GM12878 (cell line): ENCODE results near the gene LRTM2. TPM values are rescaled to one million over a fixed set of nuclear protein-coding genes. Genes with fewer than 3 reads are reported as not detected.

Experiments
- ATAC-seq: fragments of 200-7000 bp; cut with Tn5 transposase; 3 replicates; pipeline ENCODE4 v1.9.1; 2020; ENCODE audit warnings: mild to moderate bottlenecking, moderate library complexity
- BruUV-seq: library from RNA; stranded (reverse); fragments of 400-500 nt; replicated peaks from 2 replicates; lab custom pipeline; 2021; lab: Mats Ljungman, UMichigan
- CTCF ChIA-PET: fragments of 300-600 bp; sonication (Branson Sonifier 250); formaldehyde crosslinking; extraction: SDS; loops from one replicate; lab custom pipeline; 2021; ENCODE audit warnings: inconsistent platforms; lab: Yijun Ruan, JAX
- POLR2A ChIA-PET: fragments of 350-600 bp; formaldehyde crosslinking; extraction: SDS; loops from one replicate; lab custom pipeline; 2021; ENCODE audit warnings: inconsistent platforms; lab: Charles Lee
- RAD21 ChIA-PET: fragments of 300-600 bp; sonication (Branson Sonifier 250); formaldehyde crosslinking; loops from one replicate; lab custom pipeline; 2023; ENCODE audit warnings: antibody characterized with exemption; ENCODE audit not compliant: unreplicated experiment; lab: Charles Lee
- SMC1A ChIA-PET: fragments of 300-600 bp; sonication (Branson Sonifier 250); formaldehyde crosslinking; loops from one replicate; lab custom pipeline; 2023; ENCODE audit not compliant: unreplicated experiment, uncharacterized antibody; lab: Charles Lee
- DNase-seq: peaks from one replicate; pipeline ENCODE4 v3.0.0-alpha.2; 2011; ENCODE audit warnings: low read depth, low spot score
- FAIRE-seq: peaks from 3 replicates; lab custom pipeline; 2011; peaks lifted over from hg19 to GRCh38; lab: Jason Lieb, UNC
- H2AFZ ChIP-seq: 2 replicates; pipeline ENCODE4 v1.6.0; 2011; ENCODE audit warnings: low read depth, low read length, control low read depth; ENCODE audit not compliant: control insufficient read depth
- H3K27ac ChIP-seq: 2 replicates; pipeline ENCODE4 v1.5.1; 2011; ENCODE audit warnings: control low read depth; ENCODE audit not compliant: control insufficient read depth, insufficient read depth
- H3K27me3 ChIP-seq, 2 experiments: replicated peaks in 1 of 2; 2 replicates each; pipeline versions ENCODE4 v1.6.0 to v1.6.1; 2011; ENCODE audit warnings: low read length in 1 of 2; ENCODE audit not compliant: control insufficient read depth in 2 of 2, insufficient read depth in 2 of 2
- H3K36me3 ChIP-seq, 2 experiments: 2 replicates each; pipeline ENCODE4 v1.5.1; 2011; ENCODE audit warnings: low read length in 1 of 2; ENCODE audit not compliant: control insufficient read depth in 2 of 2, insufficient read depth in 2 of 2
- H3K4me1 ChIP-seq: 2 replicates; pipeline ENCODE4 v1.6.1; 2011; ENCODE audit warnings: mild to moderate bottlenecking, low read length, moderate library complexity, mixed read lengths; ENCODE audit not compliant: control insufficient read depth, insufficient read depth
- H3K4me2 ChIP-seq: 2 replicates; pipeline ENCODE4 v1.6.0; 2011; ENCODE audit warnings: control low read depth; ENCODE audit not compliant: control insufficient read depth, insufficient read depth
- H3K4me3 ChIP-seq: fragments of 200-600 bp; sonication (generic); 2 replicates; pipeline ENCODE4 v1.5.1; 2016
- H3K79me2 ChIP-seq: 2 replicates; pipeline ENCODE4 v1.6.0; 2011; ENCODE audit warnings: low read length; ENCODE audit not compliant: control insufficient read depth, insufficient read depth
- H3K9ac ChIP-seq: 2 replicates; pipeline ENCODE4 v1.8.0; 2011; ENCODE audit warnings: low read length, control low read depth, mixed read lengths; ENCODE audit not compliant: control insufficient read depth, insufficient read depth
- H3K9me3 ChIP-seq: replicated peaks from 3 replicates; pipeline ENCODE4 v1.5.1; 2011; ENCODE audit warnings: mild to moderate bottlenecking, low read length; ENCODE audit not compliant: control insufficient read depth, insufficient read depth
- H4K20me1 ChIP-seq: 2 replicates; pipeline ENCODE4 v1.6.0; 2011; ENCODE audit not compliant: control insufficient read depth, insufficient read depth
- JUND ChIP-seq: IDR thresholded peaks from 2 replicates; pipeline ENCODE4 v1.6.1; 2012; ENCODE audit warnings: low read depth, mild to moderate bottlenecking, low read length, improper control_type of control experiment, moderate library complexity
- NRF1 ChIP-seq: conservative IDR thresholded peaks from 2 replicates; pipeline ENCODE4 v1.6.1; 2011; ENCODE audit warnings: mild to moderate bottlenecking, low read depth, low read length, improper control_type of control experiment
- ZBED1 ChIP-seq: IDR thresholded peaks from 2 replicates; pipeline ENCODE4 v1.6.1; 2016; ENCODE audit warnings: borderline replicate concordance
- WGBS: methylation state at CpG from one replicate; pipeline ENCODE4 v1.1.6; 2016; ENCODE audit warnings: low lambda C conversion rate; ENCODE audit not compliant: insufficient replicate concordance, insufficient coverage; ENCODE audit errors: missing lambda C conversion rate; 5-methylcytosine and 5-hydroxymethylcytosine counted together
- in situ Hi-C: fragments of 300-500 bp; cut with MboI; formaldehyde crosslinking; loops from 9 replicates; pipeline ENCODE4 v1.14.3; 2018; ENCODE audit warnings: mixed read lengths
- intact Hi-C: fragments of 100-400 bp; cut with micrococcal nuclease; formaldehyde crosslinking; loops from one replicate; pipeline ENCODE4 v1.14.2; 2022; ENCODE audit not compliant: unreplicated experiment
- polyA plus RNA-seq, 11 experiments: library from polyadenylated mRNA; depleted of rRNA in 4 of 11; unstranded in 6 of 11; stranded (reverse) in 5 of 11; fragments of >200 nt; fragmentation: Nextera tagmentation in 4 of 11; fragmentation: Illumina TruSeq in 1 of 11; extraction: Ambion mirVana in 4 of 11; extraction: Trizol in 1 of 11; gene quantifications; 1 replicate in 1 of 11; 2 replicates in 10 of 11; pipeline versions ENCODE4 v1.2.1 to v1.2.3, GENCODE V29; 2011 to 2016; ENCODE audit warnings: inconsistent platforms in 2 of 11, missing spikeins in 2 of 11, low read depth in 1 of 11
- total RNA-seq, 4 experiments: library from RNA; depleted of rRNA in 3 of 4; stranded (reverse); fragments of >200 nt in 3 of 4; fragmentation: Illumina TruSeq in 1 of 4; extraction: Trizol in 1 of 4; gene quantifications; 2 replicates each; pipeline versions ENCODE4 v1.2.1 to v1.2.3, GENCODE V29; 2013 to 2021
- TF ChIP-seq, protein P1 (sequence below): fragments of 450-650 bp; formaldehyde crosslinking; IDR thresholded peaks from 2 replicates; pipeline ENCODE4 v1.4.0; 2020; ENCODE audit warnings: mild to moderate bottlenecking, moderate library complexity
- TF ChIP-seq, protein P2 (sequence below): fragments of 450-650 bp; IDR thresholded peaks from 2 replicates; pipeline ENCODE4 v1.6.1; 2016; ENCODE audit warnings: mild to moderate bottlenecking, moderate library complexity, borderline replicate concordance
- TF ChIP-seq, protein P3 (sequence below): IDR thresholded peaks from 2 replicates; pipeline ENCODE4 v1.6.1; 2011; ENCODE audit warnings: low read depth, mild to moderate bottlenecking, low read length, moderate library complexity, borderline replicate concordance; ENCODE audit errors: extremely low read depth

LRTM2 gene
- total and polyA plus RNA-seq, 10 of the 15 experiments (the other 5 are each of a cell fraction or from before 2014, with no cell fraction given) = 0.05 TPM; not detected in 9

DNA sequence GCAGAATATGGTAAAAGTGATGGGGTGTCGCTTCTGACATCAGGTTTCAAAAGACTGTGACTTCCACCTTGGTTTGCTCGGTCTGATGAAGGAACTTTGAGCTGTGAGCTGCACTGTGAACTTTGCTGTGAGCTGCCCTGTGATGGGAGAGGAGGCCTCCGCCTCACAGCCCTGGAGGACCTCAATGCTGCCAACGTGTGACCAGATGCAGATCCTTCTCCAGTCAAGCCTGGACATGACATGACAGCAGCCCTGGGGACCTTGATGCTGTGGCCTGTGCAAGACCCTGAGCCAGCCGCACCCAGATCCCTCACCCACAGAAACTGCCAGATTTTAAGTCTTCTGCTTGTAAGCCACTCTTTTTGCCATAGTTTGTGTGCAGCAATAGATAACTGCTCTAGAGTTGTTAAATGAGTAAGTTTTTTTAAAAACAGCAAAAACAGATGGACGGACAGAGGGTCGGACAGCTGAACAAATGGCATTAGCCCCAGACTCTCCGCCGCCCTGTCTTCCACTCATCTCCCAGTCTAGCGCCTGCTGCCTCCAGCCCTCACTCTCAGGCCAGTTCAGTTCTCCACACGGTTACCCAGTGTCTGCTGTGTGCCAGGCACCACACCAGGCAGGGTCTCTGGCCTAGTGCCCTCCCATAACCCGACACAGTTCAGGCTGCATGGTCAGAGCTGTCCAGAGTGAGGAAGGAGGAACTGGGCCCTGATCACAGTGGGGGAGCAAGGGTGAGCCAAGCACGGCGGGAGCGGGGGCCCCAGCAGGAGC is 13.1 kb upstream of the LRTM2 start:
- no peak for ATAC-seq
- H3K36me3 ChIP-seq = no peaks in the 10 kb centered on the region
- H3K4me3 ChIP-seq = no peak overlapping the region
- in situ Hi-C loops (no loop called here), intact Hi-C loops (no loop called here)
- POLR2A ChIA-PET = interaction anchor here (0.5 kb wide), 1 partner anchor 126 kb away, joined by 4 read pairs; no protein-coding TSS in a partner anchor
- WGBS = 81% methylated on average over 15 of the region's 15 CpGs
- H2AFZ ChIP-seq = no peak overlapping the region
- H4K20me1 ChIP-seq = no peaks in the 10 kb centered on the region
- H3K9ac ChIP-seq = no peak overlapping the region
- BruUV-seq = no TSS peak
- no peak for TF ChIP-seq ZBED1
- TF ChIP-seq, protein P1, sequence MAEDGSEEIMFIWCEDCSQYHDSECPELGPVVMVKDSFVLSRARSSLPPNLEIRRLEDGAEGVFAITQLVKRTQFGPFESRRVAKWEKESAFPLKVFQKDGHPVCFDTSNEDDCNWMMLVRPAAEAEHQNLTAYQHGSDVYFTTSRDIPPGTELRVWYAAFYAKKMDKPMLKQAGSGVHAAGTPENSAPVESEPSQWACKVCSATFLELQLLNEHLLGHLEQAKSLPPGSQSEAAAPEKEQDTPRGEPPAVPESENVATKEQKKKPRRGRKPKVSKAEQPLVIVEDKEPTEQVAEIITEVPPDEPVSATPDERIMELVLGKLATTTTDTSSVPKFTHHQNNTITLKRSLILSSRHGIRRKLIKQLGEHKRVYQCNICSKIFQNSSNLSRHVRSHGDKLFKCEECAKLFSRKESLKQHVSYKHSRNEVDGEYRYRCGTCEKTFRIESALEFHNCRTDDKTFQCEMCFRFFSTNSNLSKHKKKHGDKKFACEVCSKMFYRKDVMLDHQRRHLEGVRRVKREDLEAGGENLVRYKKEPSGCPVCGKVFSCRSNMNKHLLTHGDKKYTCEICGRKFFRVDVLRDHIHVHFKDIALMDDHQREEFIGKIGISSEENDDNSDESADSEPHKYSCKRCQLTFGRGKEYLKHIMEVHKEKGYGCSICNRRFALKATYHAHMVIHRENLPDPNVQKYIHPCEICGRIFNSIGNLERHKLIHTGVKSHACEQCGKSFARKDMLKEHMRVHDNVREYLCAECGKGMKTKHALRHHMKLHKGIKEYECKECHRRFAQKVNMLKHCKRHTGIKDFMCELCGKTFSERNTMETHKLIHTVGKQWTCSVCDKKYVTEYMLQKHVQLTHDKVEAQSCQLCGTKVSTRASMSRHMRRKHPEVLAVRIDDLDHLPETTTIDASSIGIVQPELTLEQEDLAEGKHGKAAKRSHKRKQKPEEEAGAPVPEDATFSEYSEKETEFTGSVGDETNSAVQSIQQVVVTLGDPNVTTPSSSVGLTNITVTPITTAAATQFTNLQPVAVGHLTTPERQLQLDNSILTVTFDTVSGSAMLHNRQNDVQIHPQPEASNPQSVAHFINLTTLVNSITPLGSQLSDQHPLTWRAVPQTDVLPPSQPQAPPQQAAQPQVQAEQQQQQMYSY (CRISPR knock-in tag) = no peak
- TF ChIP-seq, protein P2, sequence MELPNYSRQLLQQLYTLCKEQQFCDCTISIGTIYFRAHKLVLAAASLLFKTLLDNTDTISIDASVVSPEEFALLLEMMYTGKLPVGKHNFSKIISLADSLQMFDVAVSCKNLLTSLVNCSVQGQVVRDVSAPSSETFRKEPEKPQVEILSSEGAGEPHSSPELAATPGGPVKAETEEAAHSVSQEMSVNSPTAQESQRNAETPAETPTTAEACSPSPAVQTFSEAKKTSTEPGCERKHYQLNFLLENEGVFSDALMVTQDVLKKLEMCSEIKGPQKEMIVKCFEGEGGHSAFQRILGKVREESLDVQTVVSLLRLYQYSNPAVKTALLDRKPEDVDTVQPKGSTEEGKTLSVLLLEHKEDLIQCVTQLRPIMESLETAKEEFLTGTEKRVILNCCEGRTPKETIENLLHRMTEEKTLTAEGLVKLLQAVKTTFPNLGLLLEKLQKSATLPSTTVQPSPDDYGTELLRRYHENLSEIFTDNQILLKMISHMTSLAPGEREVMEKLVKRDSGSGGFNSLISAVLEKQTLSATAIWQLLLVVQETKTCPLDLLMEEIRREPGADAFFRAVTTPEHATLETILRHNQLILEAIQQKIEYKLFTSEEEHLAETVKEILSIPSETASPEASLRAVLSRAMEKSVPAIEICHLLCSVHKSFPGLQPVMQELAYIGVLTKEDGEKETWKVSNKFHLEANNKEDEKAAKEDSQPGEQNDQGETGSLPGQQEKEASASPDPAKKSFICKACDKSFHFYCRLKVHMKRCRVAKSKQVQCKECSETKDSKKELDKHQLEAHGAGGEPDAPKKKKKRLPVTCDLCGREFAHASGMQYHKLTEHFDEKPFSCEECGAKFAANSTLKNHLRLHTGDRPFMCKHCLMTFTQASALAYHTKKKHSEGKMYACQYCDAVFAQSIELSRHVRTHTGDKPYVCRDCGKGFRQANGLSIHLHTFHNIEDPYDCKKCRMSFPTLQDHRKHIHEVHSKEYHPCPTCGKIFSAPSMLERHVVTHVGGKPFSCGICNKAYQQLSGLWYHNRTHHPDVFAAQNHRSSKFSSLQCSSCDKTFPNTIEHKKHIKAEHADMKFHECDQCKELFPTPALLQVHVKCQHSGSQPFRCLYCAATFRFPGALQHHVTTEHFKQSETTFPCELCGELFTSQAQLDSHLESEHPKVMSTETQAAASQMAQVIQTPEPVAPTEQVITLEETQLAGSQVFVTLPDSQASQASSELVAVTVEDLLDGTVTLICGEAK = no peak
- no peak for TF ChIP-seq NRF1
- TF ChIP-seq, protein P3, sequence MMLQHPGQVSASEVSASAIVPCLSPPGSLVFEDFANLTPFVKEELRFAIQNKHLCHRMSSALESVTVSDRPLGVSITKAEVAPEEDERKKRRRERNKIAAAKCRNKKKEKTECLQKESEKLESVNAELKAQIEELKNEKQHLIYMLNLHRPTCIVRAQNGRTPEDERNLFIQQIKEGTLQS = no peak
- TF ChIP-seq JUND = no peak
- SMC1A ChIA-PET = no interaction called here
- CTCF ChIA-PET = no interaction called here
- FAIRE-seq = no peak
- no peak overlapping the region for H3K4me2 ChIP-seq
- no peaks in the 10 kb centered on the region for H3K9me3 ChIP-seq
- no peaks in the 10 kb centered on the region for H3K79me2 ChIP-seq
- no peak overlapping the region for H3K27ac ChIP-seq
- RAD21 ChIA-PET = interaction anchor here (0.6 to 1.4 kb wide), 2 partner anchors 133 to 153 kb away, joined by 5 to 6 read pairs; no protein-coding TSS in a partner anchor
- no peak for DNase-seq
- peaks cover 3% of the 10 kb centered on the region; the same call in 1 of the 2 replicates for H3K4me1 ChIP-seq
- H3K27me3 ChIP-seq = no peaks in the 10 kb centered on the region
